Measurements from ENCODE around the gene GPR25. TPM values are rescaled to one million over a fixed set of nuclear protein-coding genes. Genes with fewer than 3 reads are reported as not detected.

Gene GPR25
- total RNA-seq, 1 experiment from 2014 or later, result not detected

DNA sequence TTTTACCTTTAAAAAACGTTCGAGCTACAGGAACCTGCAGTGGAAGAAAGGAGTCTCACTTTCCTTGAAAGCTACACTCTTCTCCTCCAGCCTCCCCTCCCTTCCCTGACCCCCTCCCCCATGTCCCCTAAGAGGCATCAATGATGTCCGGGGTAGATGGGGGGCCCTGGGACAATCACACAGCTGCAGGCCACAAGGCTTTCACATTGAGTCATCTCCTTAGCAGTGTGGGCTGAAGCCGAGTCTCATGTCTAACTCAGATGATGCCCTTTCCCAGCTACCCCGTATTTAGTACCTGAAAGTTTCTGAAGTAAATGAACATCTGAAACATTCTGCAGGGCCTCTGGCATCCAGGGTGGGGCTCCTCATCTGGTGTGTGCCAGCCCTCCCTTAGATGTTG is 6.3 kb upstream of the GPR25 start:
- Histone ChIP-seq H3K36me3 (ENCODE audit: control insufficient read depth in 1 of 2, insufficient read depth in 2 of 2, low read length in 2 of 2) (peaks cover 0 to 4% of the 10 kb centered on the region in 2 experiments; a peak in 1 of 4 replicates), H3K27ac (ENCODE audit: low read depth, low read length) (no peak overlapping the region), H3K9me2 (ENCODE audit: insufficient read depth) (no peaks in the 10 kb centered on the region), H2AFZ (ENCODE audit: low read depth, low read length, poor library complexity, severe bottlenecking) (no peak overlapping the region), H3K9me3 (ENCODE audit: control insufficient read depth in 1 of 2, insufficient read depth in 1 of 2, low read depth in 1 of 2, low read length in 2 of 2) (no peaks in the 10 kb centered on the region), H3K79me2 (ENCODE audit: insufficient read depth, low read length) (no peaks in the 10 kb centered on the region), H4K20me1 (ENCODE audit: insufficient read depth) (no peaks in the 10 kb centered on the region), H3K9ac (ENCODE audit: low read length) (no peak overlapping the region), H3K4me2 (ENCODE audit: low read length) (no peak overlapping the region), H3K27me3 (ENCODE audit: insufficient read depth, low read length) (no peaks in the 10 kb centered on the region), H3K4me1 (ENCODE audit: control insufficient read depth in 1 of 2, insufficient read depth in 2 of 2, low read length in 2 of 2) (no peaks in the 10 kb centered on the region), H3K4me3 (replicated peaks in 1 of 2; ENCODE audit: low read depth in 1 of 2, low read length in 2 of 2) (no peak overlapping the region)
- ChIA-PET CTCF (no interaction called here), RAD21 (ENCODE audit: low non-redundant PET in 1 of 2, low total read pairs in 2 of 2, uncharacterized antibody in 2 of 2, unreplicated experiment in 2 of 2) (no interaction called here), POLR2A (no interaction called here)
- intact Hi-C loops (cut with micrococcal nuclease), result no loop called here
- no TSS peak for BruUV-seq (replicated peaks)
- DNase-seq (ENCODE audit: low read depth, low spot score) (no peak), ATAC-seq (no peak)
- no peak for TF ChIP-seq ZFX (IDR thresholded peaks at IDR 0.05)
- no peak for TF ChIP-seq CBX3 (IDR thresholded peaks at IDR 0.05; ENCODE audit: low read depth)
- no peak for TF ChIP-seq CEBPB (IDR thresholded peaks at IDR 0.05; ENCODE audit: low read depth)
- no peak for TF ChIP-seq POLR2A (IDR thresholded peaks at IDR 0.05; ENCODE audit: borderline replicate concordance, extremely low read depth, insufficient read depth, insufficient read length)
- no peak for TF ChIP-seq JUND (IDR thresholded peaks at IDR 0.05)
- TF ChIP-seq, protein P1, sequence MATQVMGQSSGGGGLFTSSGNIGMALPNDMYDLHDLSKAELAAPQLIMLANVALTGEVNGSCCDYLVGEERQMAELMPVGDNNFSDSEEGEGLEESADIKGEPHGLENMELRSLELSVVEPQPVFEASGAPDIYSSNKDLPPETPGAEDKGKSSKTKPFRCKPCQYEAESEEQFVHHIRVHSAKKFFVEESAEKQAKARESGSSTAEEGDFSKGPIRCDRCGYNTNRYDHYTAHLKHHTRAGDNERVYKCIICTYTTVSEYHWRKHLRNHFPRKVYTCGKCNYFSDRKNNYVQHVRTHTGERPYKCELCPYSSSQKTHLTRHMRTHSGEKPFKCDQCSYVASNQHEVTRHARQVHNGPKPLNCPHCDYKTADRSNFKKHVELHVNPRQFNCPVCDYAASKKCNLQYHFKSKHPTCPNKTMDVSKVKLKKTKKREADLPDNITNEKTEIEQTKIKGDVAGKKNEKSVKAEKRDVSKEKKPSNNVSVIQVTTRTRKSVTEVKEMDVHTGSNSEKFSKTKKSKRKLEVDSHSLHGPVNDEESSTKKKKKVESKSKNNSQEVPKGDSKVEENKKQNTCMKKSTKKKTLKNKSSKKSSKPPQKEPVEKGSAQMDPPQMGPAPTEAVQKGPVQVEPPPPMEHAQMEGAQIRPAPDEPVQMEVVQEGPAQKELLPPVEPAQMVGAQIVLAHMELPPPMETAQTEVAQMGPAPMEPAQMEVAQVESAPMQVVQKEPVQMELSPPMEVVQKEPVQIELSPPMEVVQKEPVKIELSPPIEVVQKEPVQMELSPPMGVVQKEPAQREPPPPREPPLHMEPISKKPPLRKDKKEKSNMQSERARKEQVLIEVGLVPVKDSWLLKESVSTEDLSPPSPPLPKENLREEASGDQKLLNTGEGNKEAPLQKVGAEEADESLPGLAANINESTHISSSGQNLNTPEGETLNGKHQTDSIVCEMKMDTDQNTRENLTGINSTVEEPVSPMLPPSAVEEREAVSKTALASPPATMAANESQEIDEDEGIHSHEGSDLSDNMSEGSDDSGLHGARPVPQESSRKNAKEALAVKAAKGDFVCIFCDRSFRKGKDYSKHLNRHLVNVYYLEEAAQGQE (IDR thresholded peaks at IDR 0.05; ENCODE audit: low read depth), result no peak
- TF ChIP-seq SIN3A (IDR thresholded peaks at IDR 0.05; ENCODE audit: low read depth), result no peak
- TF ChIP-seq EZH2 (IDR thresholded peaks at IDR 0.05), result no peak
- TF ChIP-seq, protein P2, sequence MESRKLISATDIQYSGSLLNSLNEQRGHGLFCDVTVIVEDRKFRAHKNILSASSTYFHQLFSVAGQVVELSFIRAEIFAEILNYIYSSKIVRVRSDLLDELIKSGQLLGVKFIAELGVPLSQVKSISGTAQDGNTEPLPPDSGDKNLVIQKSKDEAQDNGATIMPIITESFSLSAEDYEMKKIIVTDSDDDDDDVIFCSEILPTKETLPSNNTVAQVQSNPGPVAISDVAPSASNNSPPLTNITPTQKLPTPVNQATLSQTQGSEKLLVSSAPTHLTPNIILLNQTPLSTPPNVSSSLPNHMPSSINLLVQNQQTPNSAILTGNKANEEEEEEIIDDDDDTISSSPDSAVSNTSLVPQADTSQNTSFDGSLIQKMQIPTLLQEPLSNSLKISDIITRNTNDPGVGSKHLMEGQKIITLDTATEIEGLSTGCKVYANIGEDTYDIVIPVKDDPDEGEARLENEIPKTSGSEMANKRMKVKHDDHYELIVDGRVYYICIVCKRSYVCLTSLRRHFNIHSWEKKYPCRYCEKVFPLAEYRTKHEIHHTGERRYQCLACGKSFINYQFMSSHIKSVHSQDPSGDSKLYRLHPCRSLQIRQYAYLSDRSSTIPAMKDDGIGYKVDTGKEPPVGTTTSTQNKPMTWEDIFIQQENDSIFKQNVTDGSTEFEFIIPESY (IDR thresholded peaks at IDR 0.05; ENCODE audit: extremely low read depth, insufficient replicate concordance, low read length), result no peak
- no peak for TF ChIP-seq POLR2AphosphoS5 (IDR thresholded peaks at IDR 0.05; ENCODE audit: low read depth, low read length)
- no peak for TF ChIP-seq SP1 (IDR thresholded peaks at IDR 0.05; ENCODE audit: low read depth)
- TF ChIP-seq, protein P3, sequence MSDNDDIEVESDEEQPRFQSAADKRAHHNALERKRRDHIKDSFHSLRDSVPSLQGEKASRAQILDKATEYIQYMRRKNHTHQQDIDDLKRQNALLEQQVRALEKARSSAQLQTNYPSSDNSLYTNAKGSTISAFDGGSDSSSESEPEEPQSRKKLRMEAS (IDR thresholded peaks at IDR 0.05), result no peak

Data from HCT116 (cell line).